Endothelial cell of umbilical vein (primary cell): Measurements from ENCODE around the gene HTRA3. TPM values are rescaled to one million over a fixed set of nuclear protein-coding genes. Genes with fewer than 3 reads are reported as not detected.

Experiments used
- BruUV-seq: library from RNA; stranded (reverse); fragments of 400-500 nt; replicated peaks from 2 replicates; lab custom pipeline; 2021; lab: Mats Ljungman, UMichigan
- CTCF ChIA-PET: fragments of 300-600, 350-600 bp; sonication (Branson Sonifier 250); formaldehyde crosslinking; loops from one replicate; lab custom pipeline; 2021; ENCODE audit warnings: antibody characterized with exemption, inconsistent platforms; lab: Charles Lee
- POLR2A ChIA-PET: fragments of 300-600, 350-600 bp; sonication (Branson Sonifier 250); formaldehyde crosslinking; loops from one replicate; lab custom pipeline; 2021; ENCODE audit warnings: antibody characterized with exemption, inconsistent platforms; lab: Charles Lee
- DNase-seq: peaks from one replicate; pipeline ENCODE4 v3.0.0-alpha.2; 2011; ENCODE audit warnings: low read depth, low spot score
- FAIRE-seq: peaks from 2 replicates; lab custom pipeline; 2011; peaks lifted over from hg19 to GRCh38; lab: Jason Lieb, UNC
- H2AFZ ChIP-seq: 2 replicates; pipeline ENCODE4 v1.6.0; 2012; ENCODE audit warnings: low read depth, low read length, control low read depth, inconsistent platforms
- H3K27ac ChIP-seq: 2 replicates; pipeline ENCODE4 v1.5.1; 2011; ENCODE audit warnings: low read depth, mild to moderate bottlenecking, control low read depth, low read length, moderate library complexity; ENCODE audit not compliant: insufficient read depth
- H3K27me3 ChIP-seq, 2 experiments: 2 replicates each; pipeline versions ENCODE4 v1.6.0 to v1.6.1; 2011; ENCODE audit warnings: low read length in 2 of 2, mixed read lengths in 1 of 2; ENCODE audit not compliant: control insufficient read depth in 2 of 2, insufficient read depth in 2 of 2
- H3K36me3 ChIP-seq, 2 experiments: 2 replicates in 1 of 2; 3 replicates in 1 of 2; pipeline ENCODE4 v1.5.1; 2011; ENCODE audit warnings: low read length in 2 of 2, mild to moderate bottlenecking in 1 of 2, moderate library complexity in 1 of 2; ENCODE audit not compliant: control insufficient read depth in 2 of 2, insufficient read depth in 2 of 2; ENCODE audit errors: extremely low read depth in 1 of 2
- H3K4me1 ChIP-seq: 3 replicates; pipeline ENCODE4 v1.5.1; 2011; ENCODE audit warnings: mild to moderate bottlenecking, low read length; ENCODE audit not compliant: control insufficient read depth, insufficient read depth; ENCODE audit errors: extremely low read depth
- H3K4me2 ChIP-seq: 2 replicates; pipeline ENCODE4 v1.6.1; 2011; ENCODE audit warnings: low read length, control low read depth, mixed read lengths; ENCODE audit not compliant: insufficient read depth
- H3K4me3 ChIP-seq, 3 experiments: fragments of 200-600 bp in 1 of 3; sonication (generic), shearing (Covaris generic) in 1 of 3; replicated peaks in 1 of 3; 2 replicates each; pipeline ENCODE4 v1.5.1; 2011 to 2016; ENCODE audit warnings: control low read depth in 3 of 3, low read length in 3 of 3, mild to moderate bottlenecking in 2 of 3, inconsistent platforms in 1 of 3, low read depth in 1 of 3, moderate library complexity in 1 of 3; ENCODE audit not compliant: insufficient read depth in 1 of 3
- H3K79me2 ChIP-seq: 2 replicates; pipeline ENCODE4 v1.6.0; 2012; ENCODE audit warnings: low read length, inconsistent platforms; ENCODE audit not compliant: control insufficient read depth, insufficient read depth
- H3K9ac ChIP-seq: replicated peaks from 2 replicates; pipeline ENCODE3; 2011; ENCODE audit warnings: low read length, control low read depth; ENCODE audit not compliant: insufficient read depth; ENCODE audit errors: extremely low read depth
- H3K9me1 ChIP-seq: replicated peaks from 3 replicates; pipeline ENCODE4 v1.6.0; 2011; ENCODE audit warnings: mild to moderate bottlenecking, low read length; ENCODE audit not compliant: control insufficient read depth, insufficient read depth; ENCODE audit errors: extremely low read depth
- H3K9me3 ChIP-seq: replicated peaks from 2 replicates; pipeline ENCODE4 v1.5.1; 2012; ENCODE audit warnings: low read length, inconsistent platforms; ENCODE audit not compliant: control insufficient read depth, insufficient read depth
- H4K20me1 ChIP-seq: replicated peaks from 2 replicates; pipeline ENCODE3; 2011; ENCODE audit warnings: mild to moderate bottlenecking, low read length; ENCODE audit not compliant: control insufficient read depth, insufficient read depth; ENCODE audit errors: extremely low read depth
- EZH2 ChIP-seq: IDR thresholded peaks from 2 replicates; pipeline ENCODE4 v1.6.1; 2012; ENCODE audit warnings: borderline replicate concordance, low read depth, mild to moderate bottlenecking, moderate library complexity, low read length, inconsistent platforms; ENCODE audit not compliant: severe bottlenecking
- FOS ChIP-seq: IDR thresholded peaks from 2 replicates; pipeline ENCODE4 v1.6.1; 2011; ENCODE audit warnings: mild to moderate bottlenecking, low read length, moderate library complexity, borderline replicate concordance; ENCODE audit not compliant: insufficient read depth
- GATA2 ChIP-seq: IDR thresholded peaks from 2 replicates; pipeline ENCODE4 v1.7.0; 2011; ENCODE audit warnings: low read depth, mild to moderate bottlenecking, moderate library complexity, mixed read lengths, low read length; ENCODE audit not compliant: insufficient read length, insufficient read depth
- JUN ChIP-seq: IDR thresholded peaks from 2 replicates; pipeline ENCODE4 v1.6.1; 2011; ENCODE audit warnings: borderline replicate concordance, low read depth; ENCODE audit not compliant: insufficient read length, insufficient read depth
- MYC ChIP-seq: IDR thresholded peaks from one replicate; pipeline ENCODE4 v1.6.1; 2011; ENCODE audit warnings: mild to moderate bottlenecking, low read depth, low read length
- POLR2A ChIP-seq: IDR thresholded peaks from 2 replicates; pipeline ENCODE4 v1.6.1; 2012; ENCODE audit warnings: low read depth, mild to moderate bottlenecking, control low read depth, low read length
- POLR2AphosphoS5 ChIP-seq: IDR thresholded peaks from 2 replicates; pipeline ENCODE4 v1.6.1; 2012; ENCODE audit warnings: low read depth, mild to moderate bottlenecking, control low read depth, low read length, moderate library complexity; ENCODE audit not compliant: insufficient read depth
- dilution Hi-C: fragments of 300-500 bp; cut with MboI; formaldehyde crosslinking; loops from one replicate; pipeline ENCODE4 v1.15.0; 2019; ENCODE audit warnings: low sequenced_read_pairs; ENCODE audit not compliant: extremely low pct_ligation_motif_present
- intact Hi-C: fragments of 100-400 bp; cut with micrococcal nuclease; formaldehyde crosslinking; loops from one replicate; pipeline ENCODE4 v1.10.0; 2022
- polyA plus RNA-seq, 4 experiments: library from polyadenylated mRNA; depleted of rRNA in 3 of 4; stranded (reverse) in 3 of 4; unstranded in 1 of 4; fragments of >200 nt; gene quantifications; 2 replicates each; pipeline versions ENCODE4 v1.2.1 to v1.2.3, GENCODE V29; 2011 to 2012; ENCODE audit warnings: missing spikeins in 1 of 4
- total RNA-seq: library from RNA; stranded (reverse); gene quantifications from 2 replicates; pipeline ENCODE4 v1.2.3, GENCODE V29; 2021
- TF ChIP-seq, protein P1 (sequence below), 2 donors: IDR thresholded peaks; 1 replicate in 1 of 2; 2 replicates in 1 of 2; pipeline ENCODE4 v1.5.1; 2011; ENCODE audit warnings: low read length in 2 of 2, mild to moderate bottlenecking in 2 of 2, moderate library complexity in 2 of 2, control low read depth in 1 of 2, inconsistent platforms in 1 of 2, low read depth in 1 of 2; ENCODE audit not compliant: insufficient read depth in 1 of 2; ENCODE audit errors: extremely low read depth in 1 of 2
- TF ChIP-seq, protein P2 (sequence below): IDR thresholded peaks from 2 replicates; pipeline ENCODE4 v1.6.1; 2011; ENCODE audit not compliant: insufficient read depth, insufficient read length

HTRA3 gene
- total and polyA plus RNA-seq, 2 donors (not counting 3 experiments of a cell fraction or from before 2014, with no cell fraction given): 9.0 to 12.0 TPM

DNA sequence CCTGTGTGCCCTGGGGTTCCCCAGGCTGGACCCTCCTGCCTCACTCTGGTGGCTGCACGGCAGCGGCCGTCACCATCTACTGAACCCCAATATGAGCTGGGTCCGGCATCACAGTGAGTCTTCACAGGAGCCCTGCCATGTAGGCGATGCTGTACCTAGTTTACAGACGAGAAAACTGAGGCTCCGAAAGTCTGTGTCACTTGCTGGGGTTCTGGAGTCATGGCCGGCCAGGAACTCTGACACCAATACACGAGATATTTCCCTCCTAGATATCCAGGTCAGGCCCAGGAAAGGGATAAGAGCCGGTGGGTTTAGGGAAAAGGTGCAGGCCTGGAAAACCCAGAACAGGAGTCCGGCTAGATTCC is 74.4 kb downstream of the HTRA3 start:
- no TSS peak for BruUV-seq
- ChIA-PET CTCF (interaction anchor here (1.0 to 1.6 kb wide), 4 partner anchors 8 to 59 kb away, joined by 3 to 4 read pairs (median 4); no protein-coding TSS in a partner anchor), POLR2A (no interaction called here)
- H3K4me2 ChIP-seq: no peak overlapping the region
- no peaks in the 10 kb centered on the region for H3K4me1 ChIP-seq
- intact Hi-C loops: loop anchor here (2.0 kb wide), 1 partner anchor 77 kb away; no protein-coding TSS in a partner anchor
- no peaks in the 10 kb centered on the region for H3K79me2 ChIP-seq
- FAIRE-seq: no peak
- H3K9ac ChIP-seq: no peak overlapping the region
- H3K9me3 ChIP-seq: no peaks in the 10 kb centered on the region
- TF ChIP-seq EZH2 (no peak), GATA2 (no peak), FOS (no peak), POLR2A (no peak), MYC (no peak), JUN (no peak), POLR2AphosphoS5 (no peak)
- TF ChIP-seq, protein P1, sequence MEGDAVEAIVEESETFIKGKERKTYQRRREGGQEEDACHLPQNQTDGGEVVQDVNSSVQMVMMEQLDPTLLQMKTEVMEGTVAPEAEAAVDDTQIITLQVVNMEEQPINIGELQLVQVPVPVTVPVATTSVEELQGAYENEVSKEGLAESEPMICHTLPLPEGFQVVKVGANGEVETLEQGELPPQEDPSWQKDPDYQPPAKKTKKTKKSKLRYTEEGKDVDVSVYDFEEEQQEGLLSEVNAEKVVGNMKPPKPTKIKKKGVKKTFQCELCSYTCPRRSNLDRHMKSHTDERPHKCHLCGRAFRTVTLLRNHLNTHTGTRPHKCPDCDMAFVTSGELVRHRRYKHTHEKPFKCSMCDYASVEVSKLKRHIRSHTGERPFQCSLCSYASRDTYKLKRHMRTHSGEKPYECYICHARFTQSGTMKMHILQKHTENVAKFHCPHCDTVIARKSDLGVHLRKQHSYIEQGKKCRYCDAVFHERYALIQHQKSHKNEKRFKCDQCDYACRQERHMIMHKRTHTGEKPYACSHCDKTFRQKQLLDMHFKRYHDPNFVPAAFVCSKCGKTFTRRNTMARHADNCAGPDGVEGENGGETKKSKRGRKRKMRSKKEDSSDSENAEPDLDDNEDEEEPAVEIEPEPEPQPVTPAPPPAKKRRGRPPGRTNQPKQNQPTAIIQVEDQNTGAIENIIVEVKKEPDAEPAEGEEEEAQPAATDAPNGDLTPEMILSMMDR (IDR thresholded peaks at IDR 0.05; ENCODE audit: extremely low read depth in 1 of 2, insufficient read depth in 1 of 2, low read depth in 1 of 2, low read length in 2 of 2): no peak
- TF ChIP-seq, protein P2, sequence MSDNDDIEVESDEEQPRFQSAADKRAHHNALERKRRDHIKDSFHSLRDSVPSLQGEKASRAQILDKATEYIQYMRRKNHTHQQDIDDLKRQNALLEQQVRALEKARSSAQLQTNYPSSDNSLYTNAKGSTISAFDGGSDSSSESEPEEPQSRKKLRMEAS: no peak
- H3K4me3 ChIP-seq: no peak overlapping the region
- dilution Hi-C loops: no loop called here
- H3K36me3 ChIP-seq: no peaks in the 10 kb centered on the region
- H4K20me1 ChIP-seq: no peaks in the 10 kb centered on the region
- no peak overlapping the region for H2AFZ ChIP-seq
- H3K9me1 ChIP-seq: no peaks in the 10 kb centered on the region
- no peak for DNase-seq
- H3K27ac ChIP-seq: no peak overlapping the region
- H3K27me3 ChIP-seq: peaks cover 3% of the 10 kb centered on the region in 2 experiments
